GM12874 (cell line): Measurements from ENCODE around the gene MIDN.

Experiments
- TF ChIP-seq, protein P1 (sequence below): IDR thresholded peaks from 2 replicates; pipeline ENCODE4 v1.5.1; 2011; ENCODE audit warnings: low read depth, mild to moderate bottlenecking, control low read depth, low read length, moderate library complexity; ENCODE audit not compliant: insufficient read depth

MIDN gene

DNA sequence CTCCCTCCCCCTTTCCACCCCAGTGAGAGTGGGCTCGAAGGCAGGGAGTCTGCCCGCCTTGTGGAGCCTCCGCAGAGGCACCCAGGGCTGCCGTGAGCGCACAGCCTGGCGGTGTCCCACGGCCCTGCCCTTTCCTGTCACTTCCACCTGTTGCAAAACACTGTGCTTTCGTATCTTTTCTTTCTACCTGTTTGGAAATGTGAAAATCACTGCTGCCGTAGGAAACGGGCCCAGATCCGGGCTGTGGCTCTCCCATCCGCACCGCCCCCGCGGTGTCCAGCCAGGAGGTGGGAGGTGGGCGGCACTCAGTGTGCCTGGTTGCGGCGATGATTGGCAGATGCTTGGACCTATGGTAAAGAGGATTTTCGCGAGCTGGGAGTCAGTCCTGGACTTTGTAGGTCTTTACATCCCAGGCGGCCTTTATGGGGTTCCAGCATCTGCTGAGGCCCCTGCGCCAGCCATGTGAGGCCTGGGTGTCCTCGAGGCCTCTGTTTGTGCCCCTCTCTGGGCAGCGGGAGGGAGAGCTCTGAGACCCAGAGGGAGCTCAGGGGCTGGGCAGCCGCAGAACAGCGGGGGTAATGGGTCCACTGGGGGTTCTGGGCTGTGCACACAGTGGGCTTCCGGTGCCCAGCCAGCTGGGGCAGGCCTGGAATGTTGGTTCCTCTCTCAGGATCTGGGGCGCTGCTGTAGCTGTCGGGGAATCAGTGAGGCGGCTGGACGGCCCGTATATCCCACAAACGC is 36.7 kb upstream of the MIDN start:
- TF ChIP-seq, protein P1, sequence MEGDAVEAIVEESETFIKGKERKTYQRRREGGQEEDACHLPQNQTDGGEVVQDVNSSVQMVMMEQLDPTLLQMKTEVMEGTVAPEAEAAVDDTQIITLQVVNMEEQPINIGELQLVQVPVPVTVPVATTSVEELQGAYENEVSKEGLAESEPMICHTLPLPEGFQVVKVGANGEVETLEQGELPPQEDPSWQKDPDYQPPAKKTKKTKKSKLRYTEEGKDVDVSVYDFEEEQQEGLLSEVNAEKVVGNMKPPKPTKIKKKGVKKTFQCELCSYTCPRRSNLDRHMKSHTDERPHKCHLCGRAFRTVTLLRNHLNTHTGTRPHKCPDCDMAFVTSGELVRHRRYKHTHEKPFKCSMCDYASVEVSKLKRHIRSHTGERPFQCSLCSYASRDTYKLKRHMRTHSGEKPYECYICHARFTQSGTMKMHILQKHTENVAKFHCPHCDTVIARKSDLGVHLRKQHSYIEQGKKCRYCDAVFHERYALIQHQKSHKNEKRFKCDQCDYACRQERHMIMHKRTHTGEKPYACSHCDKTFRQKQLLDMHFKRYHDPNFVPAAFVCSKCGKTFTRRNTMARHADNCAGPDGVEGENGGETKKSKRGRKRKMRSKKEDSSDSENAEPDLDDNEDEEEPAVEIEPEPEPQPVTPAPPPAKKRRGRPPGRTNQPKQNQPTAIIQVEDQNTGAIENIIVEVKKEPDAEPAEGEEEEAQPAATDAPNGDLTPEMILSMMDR: no peak

DNA sequence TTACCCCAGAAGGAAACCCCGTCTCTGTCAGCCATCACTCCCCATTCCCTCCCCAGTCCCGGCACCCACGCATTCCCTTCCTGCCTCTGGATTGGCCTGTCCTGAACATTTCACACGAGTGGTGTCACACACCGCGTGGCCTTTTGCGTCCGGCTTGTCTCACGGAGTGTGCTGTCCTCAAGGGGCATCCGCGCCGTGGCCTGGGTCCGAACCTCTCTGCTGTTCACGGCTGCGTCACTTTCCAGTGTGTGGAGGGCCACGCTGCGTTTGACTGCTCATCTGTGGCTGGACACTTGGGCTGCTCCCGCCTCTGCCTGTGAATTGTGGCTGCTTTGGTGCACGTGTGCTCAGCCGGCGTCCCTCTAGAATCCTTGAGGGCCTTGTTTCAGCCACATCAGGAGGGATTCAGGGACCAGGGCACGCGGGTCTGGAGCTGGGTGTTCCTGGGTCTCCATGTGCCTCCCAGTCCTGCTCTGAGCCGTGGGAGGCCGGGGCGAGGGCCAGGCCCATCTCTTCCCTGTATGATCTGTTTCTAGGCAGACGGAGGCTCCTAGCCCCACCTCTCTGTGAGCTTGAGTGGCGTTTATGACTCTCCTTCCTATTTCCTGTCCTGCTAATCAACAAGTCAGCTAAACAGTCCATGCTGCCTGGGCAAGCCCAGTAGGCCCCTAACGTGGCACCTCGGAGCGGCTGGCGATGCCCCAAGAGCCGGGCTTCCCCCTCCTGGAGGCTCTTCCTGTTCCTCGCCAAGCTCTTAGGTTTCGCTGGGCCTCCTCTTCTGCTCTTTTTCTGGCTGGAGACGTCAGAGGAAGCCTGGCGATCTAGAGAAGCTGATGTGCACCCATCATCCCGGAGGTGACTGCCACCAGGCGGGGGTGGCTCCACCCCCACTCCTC is 34.7 kb upstream of the MIDN start:
- TF ChIP-seq, protein P1: no peak

DNA sequence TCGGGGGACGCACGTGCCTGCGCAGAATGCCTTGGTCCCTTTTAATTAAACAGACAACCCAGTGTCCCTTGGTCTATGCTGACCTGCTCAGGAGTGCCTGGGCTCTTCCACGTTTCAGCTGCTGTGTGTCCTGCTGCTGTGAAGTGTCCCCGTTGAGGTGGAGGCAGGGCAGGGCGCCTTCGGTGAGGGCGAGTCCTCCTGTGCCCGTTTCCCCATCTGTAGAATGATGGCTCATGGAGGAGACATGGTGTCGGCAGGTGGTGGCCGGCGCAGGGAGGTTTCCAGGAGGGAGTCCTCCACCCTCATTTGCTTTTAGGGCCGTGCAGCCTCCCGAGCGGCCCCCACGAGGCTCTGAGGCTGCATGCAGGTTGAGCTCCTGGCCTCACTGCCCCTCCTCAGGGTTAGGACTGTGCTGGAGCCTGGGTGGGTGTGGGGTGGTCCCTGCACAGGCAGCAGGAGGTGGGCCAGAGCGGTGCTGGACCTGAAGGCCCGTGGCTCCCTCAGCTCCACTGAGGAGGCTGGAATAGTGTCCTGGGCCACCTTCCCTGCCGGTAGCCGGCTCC is 34.0 kb upstream of the MIDN start:
- TF ChIP-seq, protein P1: no peak

DNA sequence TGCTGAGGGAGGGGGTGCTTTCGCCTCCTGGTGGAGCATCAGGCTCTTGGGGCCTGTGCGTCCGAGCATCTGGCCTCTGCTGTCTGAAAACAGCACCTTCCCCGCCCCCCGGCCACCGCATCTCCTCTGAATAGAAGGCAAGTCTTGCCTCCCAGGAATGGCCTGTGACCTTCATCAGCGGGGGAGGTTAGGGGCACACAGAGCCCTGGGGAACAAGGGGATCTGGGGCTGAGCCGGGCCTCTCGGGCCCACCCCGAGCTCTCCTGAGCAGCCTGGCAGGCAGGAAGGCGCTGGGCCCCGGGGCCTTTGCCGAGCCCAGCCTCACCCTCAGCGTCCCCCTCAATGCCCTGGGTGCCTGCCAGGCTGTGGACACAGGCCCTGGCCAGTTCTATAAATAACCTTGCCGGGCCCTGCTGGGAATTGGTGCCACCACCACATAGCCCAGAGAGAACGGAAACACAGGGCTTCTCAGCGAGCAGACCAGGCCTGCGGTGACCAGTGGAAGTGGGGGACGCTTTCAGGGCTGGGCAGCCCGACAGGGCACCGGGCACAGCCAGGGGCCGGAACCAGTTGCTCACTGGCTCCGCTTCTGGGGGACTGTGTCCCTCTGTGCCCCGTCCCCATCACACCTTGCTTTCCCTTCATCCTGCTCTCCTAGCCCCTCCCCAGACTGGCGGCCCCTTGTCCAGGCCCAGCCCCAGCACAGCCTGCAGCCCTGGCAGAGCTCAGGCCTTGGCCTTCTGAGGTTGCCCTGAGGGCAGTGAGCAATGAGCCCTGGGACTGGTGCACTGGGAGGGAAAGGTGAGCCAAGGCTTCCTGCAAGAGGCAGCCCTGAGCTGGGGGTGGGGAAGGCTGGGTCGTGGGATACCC is 33.3 kb upstream of the MIDN start:
- TF ChIP-seq, protein P1: no peak

DNA sequence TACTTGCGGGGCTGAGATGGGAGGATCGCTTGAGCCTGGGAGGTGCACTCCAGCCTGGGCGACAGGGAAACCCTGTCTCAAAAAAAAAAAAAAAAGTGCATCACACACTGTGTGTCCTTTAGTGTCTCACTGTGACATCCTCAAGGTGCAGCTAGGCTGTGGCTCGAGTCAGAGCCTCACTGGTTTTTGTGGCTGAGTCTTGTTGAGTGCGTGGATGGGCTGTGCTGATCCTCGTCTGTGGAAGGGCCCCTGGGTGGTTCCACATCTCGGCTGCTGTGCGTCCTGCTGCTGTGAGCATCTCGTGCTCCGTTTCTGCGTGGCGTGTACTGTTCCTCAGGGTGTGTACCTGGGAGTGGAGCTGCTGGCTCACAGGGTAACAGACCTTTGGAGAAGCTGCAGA is 31.6 kb upstream of the MIDN start:
- TF ChIP-seq, protein P1: no peak

DNA sequence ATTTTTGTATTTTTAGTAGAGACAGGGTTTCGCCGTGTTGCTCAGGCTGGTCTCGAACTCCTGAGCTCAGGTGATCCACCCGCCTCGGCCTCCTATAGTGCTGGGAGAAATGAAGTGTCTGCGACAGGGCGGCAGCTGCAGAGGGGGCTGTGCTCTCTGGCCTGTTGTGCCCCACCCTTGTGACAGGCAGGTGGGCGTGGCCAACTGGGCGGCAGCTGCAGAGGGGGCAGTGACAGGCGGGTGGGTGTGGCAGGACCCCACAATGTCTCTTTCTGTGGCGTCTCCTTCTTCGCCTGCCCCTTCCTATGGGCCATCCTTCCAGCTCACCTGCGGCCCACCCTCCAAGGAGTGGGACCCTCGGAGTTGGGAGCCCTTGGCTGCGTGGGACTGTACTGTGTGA is 31.0 kb upstream of the MIDN start:
- TF ChIP-seq, protein P1: no peak
